Measurements from ENCODE around the gene CDKN1B. TPM values are rescaled to one million over a fixed set of nuclear protein-coding genes. Genes with fewer than 3 reads are reported as not detected.
"Not testable (repeated sequence)": the region's sequence is repeated elsewhere in the genome, so short reads cannot be mapped to it uniquely, and the experiment has no call there.

Gene CDKN1B
- total RNA-seq, 1 donor from 2014 or later = 37.5 TPM

- DNase-seq; intact Hi-C loops (cut with DNase I); ATAC-seq (ENCODE audit: poor library complexity): not testable (repeated sequence)
Measured at GRCh38 chr12:12738152-12738551, 21.0 kb downstream of the CDKN1B start.

GRCh38 chr12:12741660-12742059 is 24.5 kb downstream of the CDKN1B start:
- DNase-seq (no peak), ATAC-seq (ENCODE audit: poor library complexity) (peak; percentile 40)
- intact Hi-C loops (cut with DNase I) = no loop called here

GRCh38 chr12:12744546-12745305 is 27.6 kb downstream of the CDKN1B start:
- DNase-seq = no peak
- intact Hi-C loops (cut with DNase I) = no loop called here
- no peak for ATAC-seq (ENCODE audit: poor library complexity)

- intact Hi-C loops (cut with DNase I) = no loop called here
- DNase-seq (no peak), ATAC-seq (ENCODE audit: poor library complexity) (no peak)
Measured at GRCh38 chr12:12745576-12746211, 28.5 kb downstream of the CDKN1B start.

- DNase-seq (no peak), ATAC-seq (ENCODE audit: poor library complexity) (no peak)
- intact Hi-C loops (cut with DNase I) = no loop called here
Measured at GRCh38 chr12:12747278-12747677, 30.1 kb downstream of the CDKN1B start.

- no peak for DNase-seq
- ATAC-seq (ENCODE audit: poor library complexity) = no peak
- intact Hi-C loops (cut with DNase I) = no loop called here
Measured at GRCh38 chr12:12748044-12748443, 30.9 kb downstream of the CDKN1B start.

GRCh38 chr12:12749433-12749832 is 32.3 kb downstream of the CDKN1B start:
- DNase-seq (no peak), ATAC-seq (ENCODE audit: poor library complexity) (no peak)
- intact Hi-C loops (cut with DNase I) = no loop called here

- intact Hi-C loops (cut with DNase I) = no loop called here
- ATAC-seq (ENCODE audit: poor library complexity) = no peak
- DNase-seq = no peak
Measured at GRCh38 chr12:12755923-12756322, 38.8 kb downstream of the CDKN1B start.

GRCh38 chr12:12757121-12757520 is 40.0 kb downstream of the CDKN1B start:
- ATAC-seq (ENCODE audit: poor library complexity) = no peak
- DNase-seq = no peak
- intact Hi-C loops (cut with DNase I) = no loop called here

GRCh38 chr12:12759234-12759915 is 42.2 kb downstream of the CDKN1B start:
- DNase-seq = no peak
- intact Hi-C loops (cut with DNase I) = no loop called here
- ATAC-seq (ENCODE audit: poor library complexity) = no peak

- ATAC-seq (ENCODE audit: poor library complexity) = no peak
- intact Hi-C loops (cut with DNase I) = no loop called here
- no peak for DNase-seq
Measured at GRCh38 chr12:12764824-12765223, 47.7 kb downstream of the CDKN1B start.

- DNase-seq = no peak
- intact Hi-C loops (cut with DNase I) = no loop called here
- no peak for ATAC-seq (ENCODE audit: poor library complexity)
Measured at GRCh38 chr12:12770262-12770661, 53.1 kb downstream of the CDKN1B start.

Small RNAs within 50 kb of the gene (microRNA-seq; reads per million reads assigned to microRNA genes)
- gene MIR613 = not detected

Other genes with a start within 250 kb of the CDKN1B start
- gene DUSP16, start 154.5 kb upstream of the CDKN1B start, total RNA-seq = 12.5 TPM
- 16.7 TPM for gene CREBL2, start 105.5 kb upstream of the CDKN1B start, total RNA-seq
- gene GPR19, start 21.2 kb upstream of the CDKN1B start, total RNA-seq = not detected
- 18.8 TPM for gene APOLD1, start 68.3 kb downstream of the CDKN1B start, total RNA-seq
- 24.9 TPM for gene DDX47, start 96.0 kb downstream of the CDKN1B start, total RNA-seq
- 2.0 TPM for gene GPRC5A, start 174.2 kb downstream of the CDKN1B start, total RNA-seq
- gene GPRC5D, start 234.8 kb downstream of the CDKN1B start, total RNA-seq = not detected

Data from Right ventricle myocardium superior (tissue), 1 donor.